ENCODE measurements around the gene UNC13A. TPM values are rescaled to one million over a fixed set of nuclear protein-coding genes. Genes with fewer than 3 reads are reported as not detected.

UNC13A gene
- total and polyA plus RNA-seq, 2 of the 13 experiments (the other 11 are each of a cell fraction or from before 2014, with no cell fraction given): 0.11 to 0.45 TPM

GRCh38 chr19:17646441-17646840, 41.7 kb downstream of the UNC13A start:
- H3K4me3 ChIP-seq (replicated peaks in 1 of 3; ENCODE audit: insufficient read depth in 1 of 3, low read depth in 2 of 3, low read length in 3 of 3): no peak overlapping the region
- TF ChIP-seq ZNF670 (CRISPR knock-in tag; IDR thresholded peaks at IDR 0.05; ENCODE audit: borderline replicate concordance) (no peak), STAG1 (CRISPR knock-in tag; IDR thresholded peaks at IDR 0.05) (0 out of 2 replicates have a peak, but pooled peaks have one; percentile 19), CREB3 (CRISPR knock-in tag; IDR thresholded peaks at IDR 0.05) (no peak)
- no peaks in the 10 kb centered on the region; a peak in 2 of 5 replicates for H3K27me3 ChIP-seq (ENCODE audit: control insufficient read depth in 1 of 2, insufficient read depth in 2 of 2, low read length in 2 of 2)
- DNase-seq (ENCODE audit: low spot score) (no peak), ATAC-seq (no peak), FAIRE-seq (no peak)
- no peaks in the 10 kb centered on the region for H3K9me3 ChIP-seq (ENCODE audit: low read length)
- no peak overlapping the region for H3K27ac ChIP-seq (ENCODE audit: extremely low read length, insufficient read depth, low read length)
- ChIA-PET POLR2A (no interaction called here), CTCF (ENCODE audit: low intra/inter-chr PET ratio, low total read pairs) (no interaction called here)
- no TSS peak for BruUV-seq (replicated peaks)
- H3K9ac ChIP-seq (ENCODE audit: insufficient read depth, low read depth, low read length): no peak overlapping the region
- H3K36me3 ChIP-seq (replicated peaks in 1 of 2; ENCODE audit: control insufficient read depth in 1 of 2, insufficient read depth in 2 of 2, low read length in 2 of 2): no peaks in the 10 kb centered on the region
- no peaks in the 10 kb centered on the region for H4K20me1 ChIP-seq (ENCODE audit: insufficient read depth, low read length)
- 30% methylated on average over 5 of the region's 8 CpGs for WGBS (ENCODE audit: low lambda C conversion rate)
- in situ Hi-C loops (cut with HindIII; ENCODE audit: extremely low pct_ligation_motif_present, low pct_unique_long_range_greater_than_20kb) (no loop called here), intact Hi-C loops (cut with micrococcal nuclease; ENCODE audit: unreplicated experiment) (no loop called here)
- H3K4me1 ChIP-seq (ENCODE audit: insufficient read depth, low read length): no peaks in the 10 kb centered on the region
- no peak overlapping the region for H2AFZ ChIP-seq (ENCODE audit: low read length)
- no peak overlapping the region for H3K4me2 ChIP-seq (ENCODE audit: low read depth, low read length)
- H3K79me2 ChIP-seq (ENCODE audit: insufficient read depth, low read length): no peaks in the 10 kb centered on the region

GRCh38 chr19:17645339-17645963, 42.7 kb downstream of the UNC13A start:
- no peak overlapping the region for H3K4me3 ChIP-seq (replicated peaks in 1 of 3; ENCODE audit: insufficient read depth in 1 of 3, low read depth in 2 of 3, low read length in 3 of 3)
- POLR2A ChIA-PET: no interaction called here
- DNase-seq (ENCODE audit: low spot score) (no peak), FAIRE-seq (no peak), ATAC-seq (no peak)
- H2AFZ ChIP-seq (ENCODE audit: low read length): no peak overlapping the region
- intact Hi-C loops (cut with micrococcal nuclease; ENCODE audit: unreplicated experiment): no loop called here
- TF ChIP-seq CREB1 (IDR thresholded peaks at IDR 0.05) (peak; percentile 78), CREB1 (CRISPR knock-in tag; IDR thresholded peaks at IDR 0.05) (no peak), ZSCAN22 (CRISPR knock-in tag; IDR thresholded peaks at IDR 0.05) (peak; percentile 95), ZNF44 (CRISPR knock-in tag; IDR thresholded peaks at IDR 0.05) (no peak), ATF7 (IDR thresholded peaks at IDR 0.05) (peak; percentile 79), ATF7 (CRISPR knock-in tag; IDR thresholded peaks at IDR 0.05) (no peak)
- BruUV-seq (replicated peaks): no TSS peak
- no peaks in the 10 kb centered on the region for H3K9me3 ChIP-seq (ENCODE audit: low read length)
- no peak overlapping the region for H3K4me2 ChIP-seq (ENCODE audit: low read depth, low read length)
- no peaks in the 10 kb centered on the region for H3K36me3 ChIP-seq (replicated peaks in 1 of 2; ENCODE audit: control insufficient read depth in 1 of 2, insufficient read depth in 2 of 2, low read length in 2 of 2)
- no peaks in the 10 kb centered on the region for H3K79me2 ChIP-seq (ENCODE audit: insufficient read depth, low read length)
- H3K4me1 ChIP-seq (ENCODE audit: insufficient read depth, low read length): no peaks in the 10 kb centered on the region
- CTCF ChIA-PET (ENCODE audit: low intra/inter-chr PET ratio, low total read pairs): no interaction called here
- H3K27me3 ChIP-seq (ENCODE audit: control insufficient read depth in 1 of 2, insufficient read depth in 2 of 2, low read length in 2 of 2): no peaks in the 10 kb centered on the region; a peak in 2 of 5 replicates
- 34% methylated on average over 17 of the region's 20 CpGs for WGBS (ENCODE audit: low lambda C conversion rate)
- no peaks in the 10 kb centered on the region for H4K20me1 ChIP-seq (ENCODE audit: insufficient read depth, low read length)
- H3K9ac ChIP-seq (ENCODE audit: insufficient read depth, low read depth, low read length): no peak overlapping the region
- in situ Hi-C loops (cut with HindIII; ENCODE audit: extremely low pct_ligation_motif_present, low pct_unique_long_range_greater_than_20kb): no loop called here
- no peak overlapping the region for H3K27ac ChIP-seq (ENCODE audit: extremely low read length, insufficient read depth, low read length)

Measured in HepG2 (cell line).